Activated CD4-positive, alpha-beta T cell treated with anti-CD3 and anti-CD28 coated beads for 24 hours (primary cell): ENCODE results near the gene ATXN8OS.
"Not testable (repeated sequence)": the region's sequence is repeated elsewhere in the genome, so short reads cannot be mapped to it uniquely, and the experiment has no call there.

Experiments used
- DNase-seq, 2 donors: peaks; one replicate each; pipeline ENCODE4 v3.0.0-alpha.2; 2020; ENCODE audit warnings: low read depth in 2 of 2

ATXN8OS gene

GRCh38 chr13:70107498-70108281 is at the start of gene ATXN8OS:
TSS of gene ATXN8OS (plus strand) at chr13:70107826.
- no peak for DNase-seq

- no peak for DNase-seq
Observed at GRCh38 chr13:70080012-70080411, 27.6 kb upstream of the ATXN8OS start.

- DNase-seq = no peak
Observed at GRCh38 chr13:70087247-70087646, 20.4 kb upstream of the ATXN8OS start.

GRCh38 chr13:70088926-70089325 is 18.7 kb upstream of the ATXN8OS start:
- no peak for DNase-seq

- DNase-seq = no peak
Observed at GRCh38 chr13:70090036-70090723, 17.4 kb upstream of the ATXN8OS start.

GRCh38 chr13:70098669-70099068 is 9.0 kb upstream of the ATXN8OS start:
- no peak for DNase-seq

GRCh38 chr13:70104481-70104880 is 3.1 kb upstream of the ATXN8OS start:
- no peak for DNase-seq

GRCh38 chr13:70107125-70107497 is 515 bp upstream of the ATXN8OS start:
- DNase-seq = no peak

- DNase-seq = no peak
Observed at GRCh38 chr13:70108356-70109105, 905 bp downstream of the ATXN8OS start, which contains the start of gene KLHL1. TSS of gene KLHL1 (minus strand) at chr13:70108452. CDS start at chr13:70107699, 753 bp downstream.

- no peak for DNase-seq
Observed at GRCh38 chr13:70117338-70117905, 9.8 kb downstream of the ATXN8OS start.

GRCh38 chr13:70125693-70126092 is 18.1 kb downstream of the ATXN8OS start:
- DNase-seq = no peak

- DNase-seq = no peak
Observed at GRCh38 chr13:70128098-70128497, 20.5 kb downstream of the ATXN8OS start.

- DNase-seq = not testable (repeated sequence)
Observed at GRCh38 chr13:70142658-70143057, 35.0 kb downstream of the ATXN8OS start.

GRCh38 chr13:70162141-70162540 is 54.5 kb downstream of the ATXN8OS start:
- no peak for DNase-seq

- no peak for DNase-seq
Observed at GRCh38 chr13:70170689-70171088, 63.1 kb downstream of the ATXN8OS start.

GRCh38 chr13:70171151-70171550 is 63.5 kb downstream of the ATXN8OS start:
- DNase-seq = no peak

GRCh38 chr13:70172946-70173597 is 65.4 kb downstream of the ATXN8OS start:
- DNase-seq = no peak

- DNase-seq = no peak
Observed at GRCh38 chr13:70173598-70173959, 66.0 kb downstream of the ATXN8OS start.

GRCh38 chr13:70178346-70178745 is 70.7 kb downstream of the ATXN8OS start:
- no peak for DNase-seq
